ENCODE data around the gene R3HDM4. TPM values are rescaled to one million over a fixed set of nuclear protein-coding genes. Genes with fewer than 3 reads are reported as not detected.

R3HDM4 gene
- total RNA-seq, 1 experiment from 2014 or later, result 57.7 TPM

DNA sequence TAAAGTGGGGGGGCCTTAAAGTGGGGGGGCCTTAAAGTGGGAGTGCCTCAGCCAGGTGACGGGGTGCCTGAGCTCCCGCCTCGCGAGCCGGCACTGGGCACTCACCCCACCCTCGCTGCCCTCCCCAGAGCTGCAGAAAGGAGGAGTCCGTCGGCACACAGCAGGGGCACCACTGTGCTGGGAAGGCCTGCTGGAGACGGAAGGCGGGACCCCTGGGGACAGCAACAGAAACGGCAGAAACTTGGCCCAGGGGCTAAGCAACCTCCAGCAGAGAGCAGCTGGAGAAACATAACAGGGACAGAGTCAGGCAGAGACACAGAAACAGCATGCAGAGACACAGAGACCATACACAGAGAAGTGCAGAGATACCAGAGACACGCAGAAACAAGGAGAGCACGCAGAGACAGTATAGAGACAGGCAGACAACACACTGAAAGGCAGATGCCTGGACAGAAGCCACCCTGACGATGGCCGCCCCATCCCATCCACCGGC, 45.7 kb downstream of the R3HDM4 start:
- DNase-seq, result no peak
- TF ChIP-seq CTCF (IDR thresholded peaks at IDR 0.05; ENCODE audit: insufficient read depth in 1 of 2, low read depth in 1 of 2, low read length in 1 of 2, severe bottlenecking in 1 of 2, unreplicated experiment in 1 of 2), result no peak
- Histone ChIP-seq H3K9me3 (no peaks in the 10 kb centered on the region), H3K4me1 (no peaks in the 10 kb centered on the region; the same call in 1 of the 2 replicates), H3K36me3 (ENCODE audit: control insufficient read depth, insufficient read depth, low read length) (peaks cover 6% of the 10 kb centered on the region), H3K27me3 (replicated peaks; ENCODE audit: control insufficient read depth, insufficient read depth, low read length) (no peaks in the 10 kb centered on the region), H3K4me3 (ENCODE audit: low read depth, low read length) (no peak overlapping the region)
- ChIA-PET CTCF (no interaction called here), POLR2A (no interaction called here)
- BruUV-seq (replicated peaks), result no TSS peak
- no peaks in the 10 kb centered on the region for H3K27me3 Mint-ChIP-seq (ENCODE audit: insufficient read depth, unreplicated experiment)
- peaks cover 84% of the 10 kb centered on the region for H3K36me3 Mint-ChIP-seq (ENCODE audit: insufficient read depth, unreplicated experiment)
- H3K4me3 Mint-ChIP-seq (ENCODE audit: unreplicated experiment), result no peak overlapping the region
- no peaks in the 10 kb centered on the region for H3K9me3 Mint-ChIP-seq (ENCODE audit: unreplicated experiment)
- H3K27ac Mint-ChIP-seq (ENCODE audit: unreplicated experiment), result peak overlapping the region; percentile 57
- intact Hi-C loops (cut with micrococcal nuclease; ENCODE audit: unreplicated experiment), result loop anchor here (10.0 kb wide), 1 partner anchor 93 kb away; no protein-coding TSS in a partner anchor
- H3K4me1 Mint-ChIP-seq (ENCODE audit: low read depth, unreplicated experiment), result no peaks in the 10 kb centered on the region

GRCh38 chr19:866769-867300, 46.2 kb downstream of the R3HDM4 start:
- peak overlapping the region; percentile 57 for H3K27ac Mint-ChIP-seq (ENCODE audit: unreplicated experiment)
- no peak overlapping the region for H3K4me3 ChIP-seq (ENCODE audit: low read depth, low read length)
- no peaks in the 10 kb centered on the region for H3K9me3 ChIP-seq
- no peak for TF ChIP-seq CTCF (IDR thresholded peaks at IDR 0.05; ENCODE audit: insufficient read depth in 1 of 2, low read depth in 1 of 2, low read length in 1 of 2, severe bottlenecking in 1 of 2, unreplicated experiment in 1 of 2)
- ChIA-PET POLR2A (no interaction called here), CTCF (no interaction called here)
- H3K36me3 ChIP-seq (ENCODE audit: control insufficient read depth, insufficient read depth, low read length), result peaks cover 6% of the 10 kb centered on the region
- no peaks in the 10 kb centered on the region; the same call in 1 of the 2 replicates for H3K4me1 ChIP-seq
- H3K9me3 Mint-ChIP-seq (ENCODE audit: unreplicated experiment), result no peaks in the 10 kb centered on the region
- no peak overlapping the region for H3K4me3 Mint-ChIP-seq (ENCODE audit: unreplicated experiment)
- intact Hi-C loops (cut with micrococcal nuclease; ENCODE audit: unreplicated experiment), result loop anchor here (10.0 kb wide), 1 partner anchor 92 kb away; no protein-coding TSS in a partner anchor
- no peaks in the 10 kb centered on the region for H3K27me3 ChIP-seq (replicated peaks; ENCODE audit: control insufficient read depth, insufficient read depth, low read length)
- peaks cover 84% of the 10 kb centered on the region for H3K36me3 Mint-ChIP-seq (ENCODE audit: insufficient read depth, unreplicated experiment)
- DNase-seq, result no peak
- BruUV-seq (replicated peaks), result no TSS peak
- H3K4me1 Mint-ChIP-seq (ENCODE audit: low read depth, unreplicated experiment), result no peaks in the 10 kb centered on the region
- H3K27me3 Mint-ChIP-seq (ENCODE audit: insufficient read depth, unreplicated experiment), result no peaks in the 10 kb centered on the region

GRCh38 chr19:863315-863620, 49.8 kb downstream of the R3HDM4 start:
- CTCF ChIA-PET, result no interaction called here
- Histone ChIP-seq H3K9me3 (no peaks in the 10 kb centered on the region), H3K36me3 (ENCODE audit: control insufficient read depth, insufficient read depth, low read length) (peaks cover 3% of the 10 kb centered on the region; the same call in 1 of the 2 replicates), H3K4me1 (0 out of 2 replicates have a peak, but pooled peaks cover 4% of the 10 kb centered on the region), H3K27me3 (replicated peaks; ENCODE audit: control insufficient read depth, insufficient read depth, low read length) (no peaks in the 10 kb centered on the region), H3K4me3 (ENCODE audit: low read depth, low read length) (no peak overlapping the region)
- no peak for DNase-seq
- TF ChIP-seq CTCF (IDR thresholded peaks at IDR 0.05; ENCODE audit: insufficient read depth in 1 of 2, low read depth in 1 of 2, low read length in 1 of 2, severe bottlenecking in 1 of 2, unreplicated experiment in 1 of 2), result no peak
- H3K36me3 Mint-ChIP-seq (ENCODE audit: insufficient read depth, unreplicated experiment), result peaks cover 68% of the 10 kb centered on the region
- H3K27ac Mint-ChIP-seq (ENCODE audit: unreplicated experiment), result peak overlapping the region; percentile 59
- intact Hi-C loops (cut with micrococcal nuclease; ENCODE audit: unreplicated experiment), result loop anchor here (10.0 kb wide), 1 partner anchor 88 kb away; no protein-coding TSS in a partner anchor
- H3K4me1 Mint-ChIP-seq (ENCODE audit: low read depth, unreplicated experiment), result no peaks in the 10 kb centered on the region
- POLR2A ChIA-PET, result interaction anchor here (0.6 kb wide), 1 partner anchor 111 kb away, joined by 3 read pairs; no protein-coding TSS in a partner anchor
- H3K27me3 Mint-ChIP-seq (ENCODE audit: insufficient read depth, unreplicated experiment), result no peaks in the 10 kb centered on the region
- BruUV-seq (replicated peaks), result no TSS peak
- no peaks in the 10 kb centered on the region for H3K9me3 Mint-ChIP-seq (ENCODE audit: unreplicated experiment)
- no peak overlapping the region for H3K4me3 Mint-ChIP-seq (ENCODE audit: unreplicated experiment)
